HCT116 (cell line): Measurements from ENCODE around the gene C10orf143.

ENCODE experiments used
- EZH2phosphoT487 ChIP-seq: fragments of 200-600 bp; IDR thresholded peaks from 2 replicates; pipeline ENCODE4 v1.6.1; 2018; ENCODE audit warnings: antibody characterized with exemption, borderline replicate concordance
- JUND ChIP-seq: IDR thresholded peaks from 2 replicates; pipeline ENCODE4 v1.6.1; 2012
- MAX ChIP-seq: IDR thresholded peaks from 2 replicates; pipeline ENCODE4 v1.6.1; 2012
- POLR2A ChIP-seq: IDR thresholded peaks from 2 replicates; pipeline ENCODE4 v1.7.0; 2011; ENCODE audit warnings: borderline replicate concordance; ENCODE audit not compliant: insufficient read depth, insufficient read length; ENCODE audit errors: extremely low read depth
- RAD21 ChIP-seq: IDR thresholded peaks from 2 replicates; pipeline ENCODE4 v1.6.1; 2012; ENCODE audit warnings: low read depth, mild to moderate bottlenecking
- ZFX ChIP-seq: fragments of 450-650 bp; IDR thresholded peaks from 2 replicates; pipeline ENCODE4 v1.6.1; 2017
- ZNF274 ChIP-seq: fragments of 200-500 bp; sonication (Bioruptor generic); IDR thresholded peaks from 2 replicates; pipeline ENCODE4 v1.6.1; 2014; ENCODE audit warnings: mild to moderate bottlenecking, low read depth, low read length, inconsistent platforms
- TF ChIP-seq, protein P1 (sequence below), 3 experiments: fragments of 200-600 bp in 1 of 3; sonication (generic) in 1 of 3; IDR thresholded peaks in 2 of 3; conservative IDR thresholded peaks in 1 of 3; 2 replicates each; pipeline ENCODE4 v1.5.1; 2012 to 2017; ENCODE audit warnings: low read depth in 2 of 3, low read length in 2 of 3, antibody characterized with exemption in 1 of 3, borderline replicate concordance in 1 of 3, control low read depth in 1 of 3, mild to moderate bottlenecking in 1 of 3, mixed read lengths in 1 of 3, mixed run types in 1 of 3, moderate library complexity in 1 of 3; ENCODE audit not compliant: insufficient read depth in 1 of 3

DNA sequence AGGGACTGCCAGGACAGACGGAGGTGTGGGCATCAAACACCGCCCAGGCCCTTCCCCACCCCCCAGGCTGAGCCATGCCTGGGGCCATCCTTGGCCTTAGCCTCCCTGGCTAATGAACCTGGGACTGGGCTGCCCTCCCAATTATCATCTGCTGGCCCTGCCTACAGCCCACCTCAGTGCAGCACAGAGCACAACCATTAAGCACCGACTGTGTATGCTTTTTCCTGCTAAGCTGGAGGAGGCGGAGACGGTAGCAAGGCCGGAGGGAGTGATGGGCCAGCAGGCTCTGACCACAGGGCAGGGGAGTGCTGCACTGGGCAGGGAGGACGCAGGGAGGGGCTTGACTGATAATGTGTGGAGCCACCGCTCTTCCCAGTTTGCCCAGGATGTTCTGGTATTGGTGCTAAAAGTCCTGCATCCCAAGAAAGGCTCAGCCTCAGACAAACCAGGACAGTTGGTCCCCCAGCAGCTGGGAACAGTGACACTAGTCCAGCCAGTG is 72.0 kb downstream of the C10orf143 start:
- TF ChIP-seq, protein P1, sequence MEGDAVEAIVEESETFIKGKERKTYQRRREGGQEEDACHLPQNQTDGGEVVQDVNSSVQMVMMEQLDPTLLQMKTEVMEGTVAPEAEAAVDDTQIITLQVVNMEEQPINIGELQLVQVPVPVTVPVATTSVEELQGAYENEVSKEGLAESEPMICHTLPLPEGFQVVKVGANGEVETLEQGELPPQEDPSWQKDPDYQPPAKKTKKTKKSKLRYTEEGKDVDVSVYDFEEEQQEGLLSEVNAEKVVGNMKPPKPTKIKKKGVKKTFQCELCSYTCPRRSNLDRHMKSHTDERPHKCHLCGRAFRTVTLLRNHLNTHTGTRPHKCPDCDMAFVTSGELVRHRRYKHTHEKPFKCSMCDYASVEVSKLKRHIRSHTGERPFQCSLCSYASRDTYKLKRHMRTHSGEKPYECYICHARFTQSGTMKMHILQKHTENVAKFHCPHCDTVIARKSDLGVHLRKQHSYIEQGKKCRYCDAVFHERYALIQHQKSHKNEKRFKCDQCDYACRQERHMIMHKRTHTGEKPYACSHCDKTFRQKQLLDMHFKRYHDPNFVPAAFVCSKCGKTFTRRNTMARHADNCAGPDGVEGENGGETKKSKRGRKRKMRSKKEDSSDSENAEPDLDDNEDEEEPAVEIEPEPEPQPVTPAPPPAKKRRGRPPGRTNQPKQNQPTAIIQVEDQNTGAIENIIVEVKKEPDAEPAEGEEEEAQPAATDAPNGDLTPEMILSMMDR (IDR thresholded peaks at IDR 0.05 in 2 of 3, conservative IDR thresholded peaks at IDR 0.05 in 1 of 3; ENCODE audit: borderline replicate concordance in 1 of 3, insufficient read depth in 1 of 3, low read depth in 2 of 3, low read length in 2 of 3): no peak
- TF ChIP-seq EZH2phosphoT487 (no peak), RAD21 (no peak), ZNF274 (no peak), MAX (no peak), POLR2A (no peak), JUND (no peak), ZFX (no peak)
